ENCODE measurements around the gene SULT2B1.

GRCh38 chr19:48516536-48516935 is 35.4 kb upstream of the SULT2B1 start:
- TF ChIP-seq CTCF (IDR thresholded peaks at IDR 0.05) (no peak), POLR2AphosphoS5 (IDR thresholded peaks at IDR 0.05) (no peak), POLR2A (IDR thresholded peaks at IDR 0.05) (no peak)
